Endothelial cell of umbilical vein (primary cell): Measurements from ENCODE around the gene ZNF354C. TPM values are rescaled to one million over a fixed set of nuclear protein-coding genes. Genes with fewer than 3 reads are reported as not detected.

Source experiments
- BruUV-seq: library from RNA; stranded (reverse); fragments of 400-500 nt; replicated peaks from 2 replicates; lab custom pipeline; 2021; lab: Mats Ljungman, UMichigan
- CTCF ChIA-PET: fragments of 300-600, 350-600 bp; sonication (Branson Sonifier 250); formaldehyde crosslinking; loops from one replicate; lab custom pipeline; 2021; ENCODE audit warnings: antibody characterized with exemption, inconsistent platforms; lab: Charles Lee
- POLR2A ChIA-PET: fragments of 300-600, 350-600 bp; sonication (Branson Sonifier 250); formaldehyde crosslinking; loops from one replicate; lab custom pipeline; 2021; ENCODE audit warnings: antibody characterized with exemption, inconsistent platforms; lab: Charles Lee
- DNase-seq: peaks from one replicate; pipeline ENCODE4 v3.0.0-alpha.2; 2011; ENCODE audit warnings: low read depth, low spot score
- FAIRE-seq: peaks from 2 replicates; lab custom pipeline; 2011; peaks lifted over from hg19 to GRCh38; lab: Jason Lieb, UNC
- H2AFZ ChIP-seq: 2 replicates; pipeline ENCODE4 v1.6.0; 2012; ENCODE audit warnings: low read depth, low read length, control low read depth, inconsistent platforms
- H3K27ac ChIP-seq: 2 replicates; pipeline ENCODE4 v1.5.1; 2011; ENCODE audit warnings: low read depth, mild to moderate bottlenecking, control low read depth, low read length, moderate library complexity; ENCODE audit not compliant: insufficient read depth
- H3K27me3 ChIP-seq, 2 experiments: 2 replicates each; pipeline versions ENCODE4 v1.6.0 to v1.6.1; 2011; ENCODE audit warnings: low read length in 2 of 2, mixed read lengths in 1 of 2; ENCODE audit not compliant: control insufficient read depth in 2 of 2, insufficient read depth in 2 of 2
- H3K36me3 ChIP-seq, 2 experiments: 2 replicates in 1 of 2; 3 replicates in 1 of 2; pipeline ENCODE4 v1.5.1; 2011; ENCODE audit warnings: low read length in 2 of 2, mild to moderate bottlenecking in 1 of 2, moderate library complexity in 1 of 2; ENCODE audit not compliant: control insufficient read depth in 2 of 2, insufficient read depth in 2 of 2; ENCODE audit errors: extremely low read depth in 1 of 2
- H3K4me1 ChIP-seq: 3 replicates; pipeline ENCODE4 v1.5.1; 2011; ENCODE audit warnings: mild to moderate bottlenecking, low read length; ENCODE audit not compliant: control insufficient read depth, insufficient read depth; ENCODE audit errors: extremely low read depth
- H3K4me2 ChIP-seq: 2 replicates; pipeline ENCODE4 v1.6.1; 2011; ENCODE audit warnings: low read length, control low read depth, mixed read lengths; ENCODE audit not compliant: insufficient read depth
- H3K4me3 ChIP-seq, 3 experiments: fragments of 200-600 bp in 1 of 3; sonication (generic), shearing (Covaris generic) in 1 of 3; replicated peaks in 1 of 3; 2 replicates each; pipeline ENCODE4 v1.5.1; 2011 to 2016; ENCODE audit warnings: control low read depth in 3 of 3, low read length in 3 of 3, mild to moderate bottlenecking in 2 of 3, inconsistent platforms in 1 of 3, low read depth in 1 of 3, moderate library complexity in 1 of 3; ENCODE audit not compliant: insufficient read depth in 1 of 3
- H3K79me2 ChIP-seq: 2 replicates; pipeline ENCODE4 v1.6.0; 2012; ENCODE audit warnings: low read length, inconsistent platforms; ENCODE audit not compliant: control insufficient read depth, insufficient read depth
- H3K9ac ChIP-seq: replicated peaks from 2 replicates; pipeline ENCODE3; 2011; ENCODE audit warnings: low read length, control low read depth; ENCODE audit not compliant: insufficient read depth; ENCODE audit errors: extremely low read depth
- H3K9me1 ChIP-seq: replicated peaks from 3 replicates; pipeline ENCODE4 v1.6.0; 2011; ENCODE audit warnings: mild to moderate bottlenecking, low read length; ENCODE audit not compliant: control insufficient read depth, insufficient read depth; ENCODE audit errors: extremely low read depth
- H3K9me3 ChIP-seq: replicated peaks from 2 replicates; pipeline ENCODE4 v1.5.1; 2012; ENCODE audit warnings: low read length, inconsistent platforms; ENCODE audit not compliant: control insufficient read depth, insufficient read depth
- H4K20me1 ChIP-seq: replicated peaks from 2 replicates; pipeline ENCODE3; 2011; ENCODE audit warnings: mild to moderate bottlenecking, low read length; ENCODE audit not compliant: control insufficient read depth, insufficient read depth; ENCODE audit errors: extremely low read depth
- CTCF ChIP-seq, 2 donors: IDR thresholded peaks; 1 replicate in 1 of 2; 2 replicates in 1 of 2; pipeline ENCODE4 v1.5.1; 2011; ENCODE audit warnings: low read length in 2 of 2, mild to moderate bottlenecking in 2 of 2, moderate library complexity in 2 of 2, control low read depth in 1 of 2, inconsistent platforms in 1 of 2, low read depth in 1 of 2; ENCODE audit not compliant: insufficient read depth in 1 of 2; ENCODE audit errors: extremely low read depth in 1 of 2
- EZH2 ChIP-seq: IDR thresholded peaks from 2 replicates; pipeline ENCODE4 v1.6.1; 2012; ENCODE audit warnings: borderline replicate concordance, low read depth, mild to moderate bottlenecking, moderate library complexity, low read length, inconsistent platforms; ENCODE audit not compliant: severe bottlenecking
- FOS ChIP-seq: IDR thresholded peaks from 2 replicates; pipeline ENCODE4 v1.6.1; 2011; ENCODE audit warnings: mild to moderate bottlenecking, low read length, moderate library complexity, borderline replicate concordance; ENCODE audit not compliant: insufficient read depth
- GATA2 ChIP-seq: IDR thresholded peaks from 2 replicates; pipeline ENCODE4 v1.7.0; 2011; ENCODE audit warnings: low read depth, mild to moderate bottlenecking, moderate library complexity, mixed read lengths, low read length; ENCODE audit not compliant: insufficient read length, insufficient read depth
- JUN ChIP-seq: IDR thresholded peaks from 2 replicates; pipeline ENCODE4 v1.6.1; 2011; ENCODE audit warnings: borderline replicate concordance, low read depth; ENCODE audit not compliant: insufficient read length, insufficient read depth
- MAX ChIP-seq: IDR thresholded peaks from 2 replicates; pipeline ENCODE4 v1.6.1; 2011; ENCODE audit not compliant: insufficient read depth, insufficient read length
- MYC ChIP-seq: IDR thresholded peaks from one replicate; pipeline ENCODE4 v1.6.1; 2011; ENCODE audit warnings: mild to moderate bottlenecking, low read depth, low read length
- POLR2A ChIP-seq: IDR thresholded peaks from 2 replicates; pipeline ENCODE4 v1.6.1; 2012; ENCODE audit warnings: low read depth, mild to moderate bottlenecking, control low read depth, low read length
- POLR2AphosphoS5 ChIP-seq: IDR thresholded peaks from 2 replicates; pipeline ENCODE4 v1.6.1; 2012; ENCODE audit warnings: low read depth, mild to moderate bottlenecking, control low read depth, low read length, moderate library complexity; ENCODE audit not compliant: insufficient read depth
- dilution Hi-C: fragments of 300-500 bp; cut with MboI; formaldehyde crosslinking; loops from one replicate; pipeline ENCODE4 v1.15.0; 2019; ENCODE audit warnings: low sequenced_read_pairs; ENCODE audit not compliant: extremely low pct_ligation_motif_present
- intact Hi-C: fragments of 100-400 bp; cut with micrococcal nuclease; formaldehyde crosslinking; loops from one replicate; pipeline ENCODE4 v1.10.0; 2022
- polyA plus RNA-seq, 4 experiments: library from polyadenylated mRNA; depleted of rRNA in 3 of 4; stranded (reverse) in 3 of 4; unstranded in 1 of 4; fragments of >200 nt; gene quantifications; 2 replicates each; pipeline versions ENCODE4 v1.2.1 to v1.2.3, GENCODE V29; 2011 to 2012; ENCODE audit warnings: missing spikeins in 1 of 4
- total RNA-seq: library from RNA; stranded (reverse); gene quantifications from 2 replicates; pipeline ENCODE4 v1.2.3, GENCODE V29; 2021

Gene ZNF354C
- total and polyA plus RNA-seq, 2 donors (not counting 3 experiments of a cell fraction or from before 2014, with no cell fraction given): 1.5 to 4.7 TPM

- no peaks in the 10 kb centered on the region for H3K36me3 ChIP-seq
- no peaks in the 10 kb centered on the region for H3K27me3 ChIP-seq
- intact Hi-C loops: no loop called here
- no peak overlapping the region for H3K27ac ChIP-seq
- H4K20me1 ChIP-seq: no peaks in the 10 kb centered on the region
- H3K4me1 ChIP-seq: no peaks in the 10 kb centered on the region
- TF ChIP-seq POLR2AphosphoS5 (no peak), MYC (no peak), GATA2 (no peak), EZH2 (no peak), FOS (no peak), POLR2A (no peak), CTCF (IDR thresholded peaks at IDR 0.05; ENCODE audit: extremely low read depth in 1 of 2, insufficient read depth in 1 of 2, low read depth in 1 of 2, low read length in 2 of 2) (no peak), MAX (no peak), JUN (no peak)
- no peaks in the 10 kb centered on the region for H3K79me2 ChIP-seq
- no TSS peak for BruUV-seq
- H3K4me2 ChIP-seq: no peak overlapping the region
- H3K9me3 ChIP-seq: peaks cover 6% of the 10 kb centered on the region
- dilution Hi-C loops: no loop called here
- ChIA-PET POLR2A (no interaction called here), CTCF (no interaction called here)
- H3K9ac ChIP-seq: no peak overlapping the region
- FAIRE-seq: no peak
- no peaks in the 10 kb centered on the region for H3K9me1 ChIP-seq
- DNase-seq: no peak
- no peak overlapping the region for H2AFZ ChIP-seq
- H3K4me3 ChIP-seq: no peak overlapping the region
Observed at GRCh38 chr5:179115845-179116524, 55.8 kb downstream of the ZNF354C start.
